Immature natural killer cell (primary cell): Measurements from ENCODE around the gene MC4R. TPM values are rescaled to one million over a fixed set of nuclear protein-coding genes. Genes with fewer than 3 reads are reported as not detected.
"Not testable (repeated sequence)": the region's sequence is repeated elsewhere in the genome, so short reads cannot be mapped to it uniquely, and the experiment has no call there.

Source experiments
- DNase-seq, 3 donors: peaks; one replicate each; pipeline ENCODE4 v3.0.0; 2022; ENCODE audit warnings: mixed read lengths in 1 of 3
- H3K27ac Mint-ChIP-seq, 6 donors: one replicate each; pipeline ENCODE4 v1.8.0; 2020; ENCODE audit warnings: mixed read lengths in 6 of 6, mild to moderate bottlenecking in 5 of 6, inconsistent platforms in 4 of 6, moderate library complexity in 3 of 6
- H3K27me3 Mint-ChIP-seq, 3 donors: one replicate each; pipeline ENCODE4 v1.8.0; 2020 to 2021; ENCODE audit warnings: low read depth in 3 of 3, mild to moderate bottlenecking in 3 of 3, mixed read lengths in 3 of 3, moderate library complexity in 3 of 3, inconsistent platforms in 1 of 3
- H3K36me3 Mint-ChIP-seq, 3 donors: one replicate each; pipeline ENCODE4 v1.8.0; 2020; ENCODE audit warnings: mixed read lengths in 3 of 3, inconsistent platforms in 2 of 3, mild to moderate bottlenecking in 2 of 3
- H3K4me1 Mint-ChIP-seq, 2 donors: one replicate each; pipeline ENCODE4 v1.8.0; 2020; ENCODE audit warnings: inconsistent platforms in 2 of 2, mild to moderate bottlenecking in 2 of 2, mixed read lengths in 2 of 2, moderate library complexity in 1 of 2
- H3K4me3 Mint-ChIP-seq, 5 donors: one replicate each; pipeline ENCODE4 v1.8.0; 2020; ENCODE audit warnings: mild to moderate bottlenecking in 5 of 5, mixed read lengths in 5 of 5, inconsistent platforms in 3 of 5, moderate library complexity in 3 of 5
- H3K9me3 Mint-ChIP-seq, 6 donors: one replicate each; pipeline ENCODE4 v1.8.0; 2020; ENCODE audit warnings: mild to moderate bottlenecking in 6 of 6, mixed read lengths in 6 of 6, inconsistent platforms in 4 of 6, moderate library complexity in 3 of 6
- polyA plus RNA-seq, 3 donors: library from polyadenylated mRNA; unstranded; fragments of 300-500 nt; fragmentation: Illumina TruSeq; gene quantifications; one replicate each; pipeline ENCODE4 v1.2.3, GENCODE V29; 2021

The MC4R gene
- polyA plus RNA-seq: not detected

GRCh38 chr18:60372596-60372995, at the start of gene MC4R:
MC4R (minus strand) TSS chr18:60372775; CDS start chr18:60372349, 426 bp downstream.
- Mint-ChIP-seq H3K4me3 (no peak within 1 kb of the TSS), H3K36me3 (no peaks in the 10 kb centered on the region)

GRCh38 chr18:60422306-60422705, 49.7 kb upstream of the MC4R start:
- H3K9me3 Mint-ChIP-seq: peaks cover 2 to 14% (median 5%) of the 10 kb centered on the region in 6 donors
- not testable (repeated sequence) for H3K4me1 Mint-ChIP-seq, H3K36me3 Mint-ChIP-seq, DNase-seq, H3K27me3 Mint-ChIP-seq, H3K27ac Mint-ChIP-seq, H3K4me3 Mint-ChIP-seq

More at GRCh38 chr18:60372596-60372995, at the start of gene MC4R:
- peaks cover 0 to 13% (median 3%) of the 10 kb centered on the region in 6 donors for H3K9me3 Mint-ChIP-seq
- H3K27ac Mint-ChIP-seq: no peak within 1 kb of the TSS
- peaks cover 0 to 4% (median 0%) of the 10 kb centered on the region in 3 donors for H3K27me3 Mint-ChIP-seq
- H3K4me1 Mint-ChIP-seq: no peaks in the 10 kb centered on the region
- DNase-seq: no peak

GRCh38 chr18:60421356-60422118, 49.0 kb upstream of the MC4R start:
- Mint-ChIP-seq H3K27ac (no peak overlapping the region), H3K4me1 (no peaks in the 10 kb centered on the region), H3K4me3 (no peak overlapping the region), H3K36me3 (peaks cover 0 to 3% (median 0%) of the 10 kb centered on the region in 3 donors), H3K27me3 (peaks cover 0 to 1% (median 0%) of the 10 kb centered on the region in 3 donors), H3K9me3 (peaks cover 2 to 16% (median 4%) of the 10 kb centered on the region in 6 donors)
- no peak for DNase-seq

DNA sequence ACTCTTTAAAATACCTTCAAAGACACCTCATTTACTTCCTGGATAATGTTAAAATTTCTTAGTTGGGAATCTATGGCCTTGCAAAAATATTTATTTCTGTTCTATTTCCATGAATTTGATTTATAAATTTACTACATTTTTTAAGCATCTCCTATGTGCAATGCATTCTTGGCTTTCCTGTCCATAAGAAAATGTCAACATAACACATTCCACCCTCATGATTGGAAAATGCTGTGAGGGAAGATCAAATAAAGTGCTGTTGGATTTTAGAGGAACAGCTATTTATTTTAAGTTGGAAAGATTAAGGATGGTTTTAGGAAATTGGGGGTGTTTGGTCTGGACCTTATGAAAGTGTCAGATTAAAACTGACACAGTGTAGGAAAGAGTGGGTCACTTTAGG, 45.4 kb upstream of the MC4R start:
- H3K4me3 Mint-ChIP-seq: no peak overlapping the region
- no peak overlapping the region for H3K27ac Mint-ChIP-seq
- no peak for DNase-seq
- peaks cover 0 to 13% (median 3%) of the 10 kb centered on the region in 6 donors for H3K9me3 Mint-ChIP-seq
- H3K27me3 Mint-ChIP-seq: peaks cover 0 to 1% (median 0%) of the 10 kb centered on the region in 3 donors
- H3K36me3 Mint-ChIP-seq: peaks cover 0 to 3% (median 0%) of the 10 kb centered on the region in 3 donors
- H3K4me1 Mint-ChIP-seq: no peaks in the 10 kb centered on the region

- H3K4me1 Mint-ChIP-seq: no peaks in the 10 kb centered on the region
- H3K27me3 Mint-ChIP-seq: no peaks in the 10 kb centered on the region
- no peak for DNase-seq
- H3K36me3 Mint-ChIP-seq: no peaks in the 10 kb centered on the region
- H3K4me3 Mint-ChIP-seq: no peak overlapping the region
- H3K27ac Mint-ChIP-seq: no peak overlapping the region
- H3K9me3 Mint-ChIP-seq: peaks cover 0 to 9% (median 0%) of the 10 kb centered on the region in 6 donors
Measured at GRCh38 chr18:60413944-60414547, 41.5 kb upstream of the MC4R start.

- no peak overlapping the region for H3K27ac Mint-ChIP-seq
- H3K36me3 Mint-ChIP-seq: no peaks in the 10 kb centered on the region
- peaks cover 0 to 8% (median 4%) of the 10 kb centered on the region in 6 donors for H3K9me3 Mint-ChIP-seq
- no peaks in the 10 kb centered on the region for H3K27me3 Mint-ChIP-seq
- H3K4me1 Mint-ChIP-seq: no peaks in the 10 kb centered on the region
- DNase-seq: no peak
- no peak overlapping the region for H3K4me3 Mint-ChIP-seq
Measured at GRCh38 chr18:60411715-60412114, 39.1 kb upstream of the MC4R start.

- no peak overlapping the region for H3K27ac Mint-ChIP-seq
- no peak overlapping the region for H3K4me3 Mint-ChIP-seq
- no peaks in the 10 kb centered on the region for H3K27me3 Mint-ChIP-seq
Measured at GRCh38 chr18:60406721-60407120, 34.1 kb upstream of the MC4R start.

DNA sequence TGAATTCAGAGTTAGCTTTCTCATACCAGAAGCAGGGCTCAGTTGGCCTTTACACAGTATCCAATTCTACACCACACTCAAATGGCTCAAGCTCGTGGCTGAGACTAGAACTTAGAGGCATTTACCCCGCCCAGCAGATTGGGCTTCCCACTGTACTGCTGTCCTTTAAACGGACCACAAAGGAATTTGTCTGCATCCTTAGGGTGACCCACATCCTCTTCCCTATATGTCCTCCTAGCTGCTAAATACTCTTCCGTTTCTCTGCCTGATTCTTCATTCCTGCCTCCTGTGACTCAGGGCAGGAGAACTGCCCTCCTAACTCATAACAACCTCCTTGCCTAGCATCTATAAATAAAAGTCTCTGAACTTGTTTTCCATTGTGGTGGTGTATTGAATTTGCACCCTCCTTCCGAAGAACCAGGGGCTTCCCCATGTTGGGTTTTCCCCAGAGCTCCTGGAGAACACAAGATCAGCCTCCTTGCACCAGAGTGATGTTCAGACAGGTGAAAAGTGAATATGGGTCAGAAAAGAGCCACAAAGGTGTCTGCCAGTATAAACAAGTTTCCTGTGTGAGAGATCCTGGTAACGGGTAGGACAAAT, 32.0 kb upstream of the MC4R start:
- Mint-ChIP-seq H3K4me1 (no peaks in the 10 kb centered on the region), H3K36me3 (no peaks in the 10 kb centered on the region), H3K27me3 (peaks cover 0 to 2% (median 2%) of the 10 kb centered on the region in 3 donors), H3K4me3 (no peak overlapping the region), H3K27ac (no peak overlapping the region), H3K9me3 (peaks cover 4 to 29% (median 13%) of the 10 kb centered on the region in 6 donors)
- DNase-seq: no peak

More at GRCh38 chr18:60406721-60407120, 34.1 kb upstream of the MC4R start:
- DNase-seq: no peak
- no peaks in the 10 kb centered on the region for H3K36me3 Mint-ChIP-seq
- peaks cover 2 to 15% (median 5%) of the 10 kb centered on the region in 6 donors for H3K9me3 Mint-ChIP-seq
- no peaks in the 10 kb centered on the region for H3K4me1 Mint-ChIP-seq

DNA sequence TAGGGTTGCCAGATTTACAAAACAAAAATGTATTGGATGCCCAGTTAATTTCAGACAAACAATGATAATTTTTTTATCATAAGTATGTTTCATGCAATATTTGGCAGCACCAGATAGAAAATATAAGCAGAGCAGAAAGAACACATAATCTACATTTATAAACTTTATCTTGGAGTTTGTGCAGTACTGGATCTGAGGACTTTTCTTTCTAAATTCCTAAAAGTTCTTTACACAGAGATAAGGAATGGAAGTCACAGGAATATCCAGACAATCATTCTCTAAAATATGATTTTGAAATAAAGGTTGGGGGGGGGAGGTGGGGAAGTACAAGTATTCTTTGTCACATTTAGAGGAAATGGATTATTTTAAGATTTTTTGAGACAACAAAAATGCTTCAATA, 28.8 kb upstream of the MC4R start:
- Mint-ChIP-seq H3K27me3 (peaks cover 0 to 2% (median 2%) of the 10 kb centered on the region in 3 donors), H3K9me3 (peaks cover 4 to 32% (median 13%) of the 10 kb centered on the region in 6 donors), H3K4me1 (no peaks in the 10 kb centered on the region), H3K36me3 (peaks cover 0 to 4% (median 0%) of the 10 kb centered on the region in 3 donors), H3K27ac (no peak overlapping the region), H3K4me3 (no peak overlapping the region)
- no peak for DNase-seq

- no peak overlapping the region for H3K27ac Mint-ChIP-seq
- H3K4me1 Mint-ChIP-seq: no peaks in the 10 kb centered on the region
- no peak overlapping the region for H3K4me3 Mint-ChIP-seq
- no peaks in the 10 kb centered on the region for H3K27me3 Mint-ChIP-seq
- H3K9me3 Mint-ChIP-seq: peaks cover 0 to 19% (median 8%) of the 10 kb centered on the region in 6 donors
- H3K36me3 Mint-ChIP-seq: peaks cover 0 to 4% (median 3%) of the 10 kb centered on the region in 3 donors
- DNase-seq: no peak
Measured at GRCh38 chr18:60391571-60392226, 19.1 kb upstream of the MC4R start.

DNA sequence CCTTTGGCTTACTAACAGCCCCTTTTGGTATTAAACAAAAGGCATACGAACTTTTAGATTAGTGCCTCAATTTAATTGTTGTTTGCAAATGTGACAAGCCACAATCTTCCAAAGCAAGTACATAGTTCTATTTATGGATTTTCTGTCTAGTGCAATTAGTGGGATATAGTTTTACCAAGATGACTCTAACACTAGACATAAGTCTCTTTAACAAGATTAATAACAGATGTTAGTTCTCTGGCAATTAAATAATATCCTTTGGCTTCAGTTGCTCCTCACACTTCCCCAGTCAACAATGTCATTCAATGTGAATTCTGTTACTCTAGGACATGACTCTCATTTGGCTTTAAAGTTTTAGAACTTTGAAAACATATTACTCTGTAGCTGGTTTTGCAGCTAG, 16.7 kb upstream of the MC4R start:
- Mint-ChIP-seq H3K4me3 (no peak overlapping the region), H3K4me1 (no peaks in the 10 kb centered on the region), H3K36me3 (peaks cover 0 to 4% (median 0%) of the 10 kb centered on the region in 3 donors), H3K27ac (no peak overlapping the region), H3K9me3 (peaks cover 2 to 10% (median 7%) of the 10 kb centered on the region in 6 donors), H3K27me3 (no peaks in the 10 kb centered on the region)
- no peak for DNase-seq

DNA sequence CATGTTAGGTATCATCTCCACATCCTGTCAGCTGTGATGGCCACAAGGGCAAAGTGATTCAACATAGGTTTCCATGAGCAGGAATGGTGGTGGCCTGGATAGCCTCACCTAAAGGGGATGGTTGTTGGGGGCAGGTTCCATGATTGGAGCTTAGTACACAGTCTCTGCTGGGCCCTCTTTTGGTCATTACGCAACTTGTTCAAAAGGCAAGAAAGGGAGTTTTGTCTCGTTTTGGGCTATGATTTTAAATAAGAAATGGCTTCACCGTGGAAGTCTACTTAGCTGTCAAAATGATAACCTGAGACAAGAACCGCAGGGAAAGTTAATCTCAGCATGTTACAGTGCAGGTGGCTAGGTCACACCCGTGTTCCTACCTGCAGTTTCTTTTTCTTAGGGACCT, 13.1 kb upstream of the MC4R start:
- no peak for DNase-seq
- peaks cover 0 to 9% (median 5%) of the 10 kb centered on the region in 6 donors for H3K9me3 Mint-ChIP-seq
- H3K4me1 Mint-ChIP-seq: no peaks in the 10 kb centered on the region
- H3K27ac Mint-ChIP-seq: no peak overlapping the region
- H3K4me3 Mint-ChIP-seq: no peak overlapping the region
- H3K36me3 Mint-ChIP-seq: no peaks in the 10 kb centered on the region
- peaks cover 0 to 1% (median 0%) of the 10 kb centered on the region in 3 donors for H3K27me3 Mint-ChIP-seq

DNA sequence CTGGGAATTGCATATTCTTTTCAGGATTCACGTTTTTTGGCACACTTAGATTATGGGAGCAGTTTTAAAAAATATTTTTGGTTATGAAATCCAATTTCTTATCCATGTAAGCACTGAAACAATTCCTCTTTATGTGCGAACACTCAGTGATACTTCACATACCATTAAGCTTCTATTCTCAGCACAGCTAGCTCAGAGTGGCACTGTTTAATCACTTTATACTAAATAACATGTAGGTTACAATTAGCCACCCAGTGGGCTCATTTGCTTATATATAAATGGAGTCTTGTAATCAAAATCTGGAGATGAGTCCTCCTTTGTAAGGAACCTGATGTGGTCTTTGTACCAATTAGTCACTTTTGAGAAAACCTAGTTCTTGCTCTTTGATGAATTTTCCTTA, 11.3 kb upstream of the MC4R start:
- H3K36me3 Mint-ChIP-seq: no peaks in the 10 kb centered on the region
- H3K4me1 Mint-ChIP-seq: no peaks in the 10 kb centered on the region
- peaks cover 0 to 9% (median 4%) of the 10 kb centered on the region in 6 donors for H3K9me3 Mint-ChIP-seq
- DNase-seq: no peak
- H3K27me3 Mint-ChIP-seq: peaks cover 0 to 3% (median 2%) of the 10 kb centered on the region in 3 donors
- H3K4me3 Mint-ChIP-seq: no peak overlapping the region
- no peak overlapping the region for H3K27ac Mint-ChIP-seq
